ENCODE measurements around the gene SYT7. TPM values are rescaled to one million over a fixed set of nuclear protein-coding genes. Genes with fewer than 3 reads are reported as not detected.

The SYT7 gene
- polyA plus RNA-seq, 2 of the 4 experiments (the other 2 are of a cell fraction) = 0.37 to 1.0 TPM

- Histone ChIP-seq H3K4me1 (peaks cover 5% of the 10 kb centered on the region; the same call in 1 of the 3 replicates), H3K9me3 (no peaks in the 10 kb centered on the region), H3K27ac (no peak overlapping the region), H3K4me3 (peak overlapping the region; percentile 31; the same call in 1 of the 3 replicates), H3K4me2 (peak overlapping the region; percentile 79)
- ATAC-seq (peak; percentile 73 to 92), FAIRE-seq (peak; percentile 7), DNase-seq (ENCODE audit: low read depth in 1 of 2, low spot score in 1 of 2) (peak; percentile 87 to 92)
- CTCF ChIA-PET = interaction anchor here (0.7 to 8.5 kb wide), 31 partner anchors 9 to 166 kb away, joined by 3 to 56 read pairs (median 6); partner anchors contain the start of gene LRRC10B
- POLR2A ChIA-PET = no interaction called here
- under 1% methylated on average over 16 of the region's 46 CpGs for WGBS (ENCODE audit: missing lambda C conversion rate)
- TF ChIP-seq TFCP2L1 (CRISPR knock-in tag; IDR thresholded peaks at IDR 0.05) (0 out of 2 replicates have a peak, but pooled peaks have one; percentile 62), HMGXB4 (CRISPR knock-in tag; IDR thresholded peaks at IDR 0.05; ENCODE audit: borderline replicate concordance) (no peak), POLR2A (IDR thresholded peaks at IDR 0.05; ENCODE audit: low read length) (no peak), PHF8 (IDR thresholded peaks at IDR 0.05; ENCODE audit: borderline replicate concordance, low read depth) (no peak), HES2 (IDR thresholded peaks at IDR 0.05) (no peak), EP300 (IDR thresholded peaks at IDR 0.05) (no peak), TP53 (CRISPR knock-in tag; IDR thresholded peaks at IDR 0.05) (peak; percentile 89), HDAC2 (IDR thresholded peaks at IDR 0.05) (peak; percentile 91), NR3C1 (IDR thresholded peaks at IDR 0.05) (no peak), GATA3 (IDR thresholded peaks at IDR 0.05; ENCODE audit: borderline replicate concordance) (peak; percentile 50; the same call in 1 of the 2 replicates), SMC3 (IDR thresholded peaks at IDR 0.05) (peak; percentile 50), NPAS2 (CRISPR knock-in tag; IDR thresholded peaks at IDR 0.05; ENCODE audit: borderline replicate concordance) (peak; percentile 73; the same call in 1 of the 2 replicates), MAX (IDR thresholded peaks at IDR 0.05) (peak; percentile 99), RARB (CRISPR knock-in tag; IDR thresholded peaks at IDR 0.05) (0 out of 2 replicates have a peak, but pooled peaks have one; percentile 67), ELK1 (IDR thresholded peaks at IDR 0.05; ENCODE audit: low read depth, low read length) (no peak), ATOH8 (CRISPR knock-in tag; IDR thresholded peaks at IDR 0.05; ENCODE audit: low read depth) (peak; percentile 98), CTCF (IDR thresholded peaks at IDR 0.05) (peak; percentile 72), MYC (IDR thresholded peaks at IDR 0.05; ENCODE audit: borderline replicate concordance, low read length) (peak; percentile 93), CHD4 (IDR thresholded peaks at IDR 0.05; ENCODE audit: borderline replicate concordance) (no peak), MAZ (IDR thresholded peaks at IDR 0.05; ENCODE audit: borderline replicate concordance, low read depth, low read length) (peak; percentile 58; the same call in 1 of the 2 replicates), JUN (IDR thresholded peaks at IDR 0.05) (no peak), RAD21 (conservative IDR thresholded peaks at IDR 0.05 in 1 of 2, IDR thresholded peaks at IDR 0.05 in 1 of 2) (peak; percentile 26 to 35; a peak in 3 of 5 replicates), RCOR1 (IDR thresholded peaks at IDR 0.05; ENCODE audit: low read depth, low read length) (0 out of 2 replicates have a peak, but pooled peaks have one; percentile 67), EHMT2 (IDR thresholded peaks at IDR 0.05; ENCODE audit: low read depth) (peak; percentile 100), ZNF302 (CRISPR knock-in tag; IDR thresholded peaks at IDR 0.05) (peak; percentile 78; the same call in 1 of the 2 replicates), HOXB5 (CRISPR knock-in tag; IDR thresholded peaks at IDR 0.05) (peak; percentile 98), RFX5 (IDR thresholded peaks at IDR 0.05) (no peak), CBX2 (IDR thresholded peaks at IDR 0.05; ENCODE audit: borderline replicate concordance, low read depth) (no peak), FOXS1 (CRISPR knock-in tag; IDR thresholded peaks at IDR 0.05) (peak; percentile 98), CBX8 (IDR thresholded peaks at IDR 0.05) (no peak), PBX3 (IDR thresholded peaks at IDR 0.05) (peak; percentile 55; the same call in 1 of the 2 replicates), ZSCAN20 (CRISPR knock-in tag; IDR thresholded peaks at IDR 0.05) (peak; percentile 97), MAFK (IDR thresholded peaks at IDR 0.05; ENCODE audit: partially characterized antibody) (peak; percentile 15), HEYL (CRISPR knock-in tag; IDR thresholded peaks at IDR 0.05) (peak; percentile 92)
These were observed 13.4 kb downstream of the SYT7 start for GRCh38 chr11:61567286-61568061.
